ENCODE results near the gene AOC1. TPM values are rescaled to one million over a fixed set of nuclear protein-coding genes. Genes with fewer than 3 reads are reported as not detected.

AOC1 gene
- total RNA-seq, 1 experiment from 2014 or later, result not detected

- ATAC-seq (no peak), DNase-seq (no peak)
- ChIA-PET CTCF (interaction anchor here (1.1 kb wide), 1 partner anchor 9 kb away, joined by 3 read pairs; no protein-coding TSS in a partner anchor), POLR2A (ENCODE audit: unreplicated experiment) (no interaction called here)
- Histone ChIP-seq H3K36me3 (ENCODE audit: low read depth, low read length) (no peaks in the 10 kb centered on the region), H3K27me3 (ENCODE audit: low read length) (peaks cover 77% of the 10 kb centered on the region), H3F3A (ENCODE audit: low read length, unreplicated experiment) (no peaks in the 10 kb centered on the region), H3K79me2 (ENCODE audit: low read length) (no peaks in the 10 kb centered on the region), H4K20me1 (ENCODE audit: low read length) (no peaks in the 10 kb centered on the region), H3K9me2 (replicated peaks; ENCODE audit: low read length) (no peaks in the 10 kb centered on the region), H3K4me3 (ENCODE audit: low read length) (no peak overlapping the region), H3K4me2 (ENCODE audit: low read length) (no peak overlapping the region), H3K9ac (ENCODE audit: low read length) (no peak overlapping the region), H3K4me1 (ENCODE audit: insufficient read depth, low read length) (no peaks in the 10 kb centered on the region), H3K9me3 (ENCODE audit: low read length) (no peaks in the 10 kb centered on the region), H3K27ac (ENCODE audit: low read length) (no peak overlapping the region), H2AFZ (ENCODE audit: low read length) (no peak overlapping the region)
- intact Hi-C loops (cut with micrococcal nuclease), result no loop called here
- BruUV-seq (replicated peaks), result no TSS peak
- TF ChIP-seq, protein P1, sequence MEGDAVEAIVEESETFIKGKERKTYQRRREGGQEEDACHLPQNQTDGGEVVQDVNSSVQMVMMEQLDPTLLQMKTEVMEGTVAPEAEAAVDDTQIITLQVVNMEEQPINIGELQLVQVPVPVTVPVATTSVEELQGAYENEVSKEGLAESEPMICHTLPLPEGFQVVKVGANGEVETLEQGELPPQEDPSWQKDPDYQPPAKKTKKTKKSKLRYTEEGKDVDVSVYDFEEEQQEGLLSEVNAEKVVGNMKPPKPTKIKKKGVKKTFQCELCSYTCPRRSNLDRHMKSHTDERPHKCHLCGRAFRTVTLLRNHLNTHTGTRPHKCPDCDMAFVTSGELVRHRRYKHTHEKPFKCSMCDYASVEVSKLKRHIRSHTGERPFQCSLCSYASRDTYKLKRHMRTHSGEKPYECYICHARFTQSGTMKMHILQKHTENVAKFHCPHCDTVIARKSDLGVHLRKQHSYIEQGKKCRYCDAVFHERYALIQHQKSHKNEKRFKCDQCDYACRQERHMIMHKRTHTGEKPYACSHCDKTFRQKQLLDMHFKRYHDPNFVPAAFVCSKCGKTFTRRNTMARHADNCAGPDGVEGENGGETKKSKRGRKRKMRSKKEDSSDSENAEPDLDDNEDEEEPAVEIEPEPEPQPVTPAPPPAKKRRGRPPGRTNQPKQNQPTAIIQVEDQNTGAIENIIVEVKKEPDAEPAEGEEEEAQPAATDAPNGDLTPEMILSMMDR (conservative IDR thresholded peaks at IDR 0.05; ENCODE audit: low read depth, low read length), result no peak
- TF ChIP-seq EZH2phosphoT487 (IDR thresholded peaks at IDR 0.05; ENCODE audit: borderline replicate concordance, low read length) (no peak), EZH2 (IDR thresholded peaks at IDR 0.05; ENCODE audit: low read length, unreplicated experiment) (no peak)
These were observed 15.3 kb downstream of the AOC1 start for GRCh38 chr7:150867605-150868004.

DNA sequence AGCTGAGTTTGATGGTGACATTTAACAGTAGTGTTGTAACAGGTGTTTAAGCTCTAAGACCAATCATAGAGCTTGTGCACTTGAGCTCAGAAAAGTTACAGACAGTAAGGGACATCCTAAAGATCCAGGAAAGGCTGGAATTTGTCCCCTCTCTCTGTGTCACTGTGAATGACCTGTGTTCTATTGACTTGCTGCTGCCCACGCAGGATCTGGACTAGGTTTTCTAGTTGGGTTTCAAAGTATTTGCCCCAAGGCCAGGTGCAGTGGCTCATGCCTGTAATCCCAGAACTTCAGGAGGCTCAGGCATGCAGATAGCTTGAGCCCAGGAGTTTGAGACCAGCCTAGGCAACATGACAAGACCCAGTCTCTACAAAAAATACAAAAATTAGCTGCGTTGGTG lies 17.1 kb downstream of the AOC1 start:
- Histone ChIP-seq H3K27ac (ENCODE audit: low read length) (no peak overlapping the region), H2AFZ (ENCODE audit: low read length) (no peak overlapping the region), H3K36me3 (ENCODE audit: low read depth, low read length) (no peaks in the 10 kb centered on the region), H3K79me2 (ENCODE audit: low read length) (no peaks in the 10 kb centered on the region), H3F3A (ENCODE audit: low read length, unreplicated experiment) (no peaks in the 10 kb centered on the region), H3K4me3 (ENCODE audit: low read length) (no peak overlapping the region), H4K20me1 (ENCODE audit: low read length) (no peaks in the 10 kb centered on the region), H3K4me2 (ENCODE audit: low read length) (no peak overlapping the region), H3K9me3 (ENCODE audit: low read length) (no peaks in the 10 kb centered on the region), H3K27me3 (ENCODE audit: low read length) (peaks cover 58% of the 10 kb centered on the region), H3K9ac (ENCODE audit: low read length) (no peak overlapping the region), H3K9me2 (replicated peaks; ENCODE audit: low read length) (no peaks in the 10 kb centered on the region), H3K4me1 (ENCODE audit: insufficient read depth, low read length) (no peaks in the 10 kb centered on the region)
- intact Hi-C loops (cut with micrococcal nuclease), result no loop called here
- DNase-seq, result no peak
- no TSS peak for BruUV-seq (replicated peaks)
- POLR2A ChIA-PET (ENCODE audit: unreplicated experiment), result no interaction called here
- TF ChIP-seq, protein P1 (conservative IDR thresholded peaks at IDR 0.05; ENCODE audit: low read depth, low read length), result no peak
- no peak for TF ChIP-seq EZH2 (IDR thresholded peaks at IDR 0.05; ENCODE audit: low read length, unreplicated experiment)
- no peak for TF ChIP-seq EZH2phosphoT487 (IDR thresholded peaks at IDR 0.05; ENCODE audit: borderline replicate concordance, low read length)
- ATAC-seq, result no peak
- CTCF ChIA-PET, result no interaction called here

- Histone ChIP-seq H3K4me1 (ENCODE audit: insufficient read depth, low read length) (no peaks in the 10 kb centered on the region), H3K27ac (ENCODE audit: low read length) (no peak overlapping the region), H3K9ac (ENCODE audit: low read length) (no peak overlapping the region), H3K79me2 (ENCODE audit: low read length) (no peaks in the 10 kb centered on the region), H3K36me3 (ENCODE audit: low read depth, low read length) (no peaks in the 10 kb centered on the region), H3K9me2 (replicated peaks; ENCODE audit: low read length) (no peaks in the 10 kb centered on the region), H4K20me1 (ENCODE audit: low read length) (no peaks in the 10 kb centered on the region), H3K4me3 (ENCODE audit: low read length) (no peak overlapping the region), H3K4me2 (ENCODE audit: low read length) (no peak overlapping the region), H3K27me3 (ENCODE audit: low read length) (peaks cover 40% of the 10 kb centered on the region), H2AFZ (ENCODE audit: low read length) (no peak overlapping the region), H3F3A (ENCODE audit: low read length, unreplicated experiment) (no peaks in the 10 kb centered on the region), H3K9me3 (ENCODE audit: low read length) (no peaks in the 10 kb centered on the region)
- no peak for DNase-seq
- CTCF ChIA-PET, result no interaction called here
- POLR2A ChIA-PET (ENCODE audit: unreplicated experiment), result no interaction called here
- intact Hi-C loops (cut with micrococcal nuclease), result no loop called here
- no TSS peak for BruUV-seq (replicated peaks)
- no peak for ATAC-seq
- TF ChIP-seq, protein P1 (conservative IDR thresholded peaks at IDR 0.05; ENCODE audit: low read depth, low read length), result no peak
- no peak for TF ChIP-seq EZH2 (IDR thresholded peaks at IDR 0.05; ENCODE audit: low read length, unreplicated experiment)
- TF ChIP-seq EZH2phosphoT487 (IDR thresholded peaks at IDR 0.05; ENCODE audit: borderline replicate concordance, low read length), result no peak
These were observed 19.3 kb downstream of the AOC1 start for GRCh38 chr7:150871601-150872000.

Data from PC-3 (cell line).